Measurements from ENCODE around the gene SERTM2.
"Not testable (repeated sequence)": the region's sequence is repeated elsewhere in the genome, so short reads cannot be mapped to it uniquely, and the experiment has no call there.

The SERTM2 gene

GRCh38 chrX:111504941-111505340 is 6.5 kb upstream of the SERTM2 start:
- no peaks in the 10 kb centered on the region for H3K4me1 ChIP-seq (ENCODE audit: control insufficient read depth, insufficient read depth, low read length, poor library complexity, severe bottlenecking)
- H3K36me3 ChIP-seq (ENCODE audit: control insufficient read depth, insufficient read depth, low read length): no peaks in the 10 kb centered on the region
- H3K9me3 ChIP-seq (ENCODE audit: control insufficient read depth, low read length): no peaks in the 10 kb centered on the region
- WGBS, 2 experiments (ENCODE audit: insufficient coverage in 2 of 2): no CpG with 5 or more reads among the region's 6 CpGs
- H3K4me3 ChIP-seq (ENCODE audit: extremely low read depth, insufficient read depth, low read length, poor library complexity, severe bottlenecking): no peak overlapping the region
- H3K27ac ChIP-seq (ENCODE audit: low read depth, low read length, severe bottlenecking): no peak overlapping the region

- Histone ChIP-seq H3K4me3 (ENCODE audit: extremely low read depth, insufficient read depth, low read length, poor library complexity, severe bottlenecking) (no peak overlapping the region), H3K27ac (ENCODE audit: low read depth, low read length, severe bottlenecking) (no peak overlapping the region), H3K36me3 (ENCODE audit: control insufficient read depth, insufficient read depth, low read length) (no peaks in the 10 kb centered on the region), H3K9me3 (ENCODE audit: control insufficient read depth, low read length) (no peaks in the 10 kb centered on the region), H3K4me1 (ENCODE audit: control insufficient read depth, insufficient read depth, low read length, poor library complexity, severe bottlenecking) (no peaks in the 10 kb centered on the region)
- WGBS, 2 experiments (ENCODE audit: insufficient coverage in 2 of 2): no CpG with 5 or more reads among the region's 2 CpGs
Observed at GRCh38 chrX:111505783-111506182, 5.7 kb upstream of the SERTM2 start.

- H3K4me3 ChIP-seq (ENCODE audit: extremely low read depth, insufficient read depth, low read length, poor library complexity, severe bottlenecking): no peak overlapping the region
- no peaks in the 10 kb centered on the region for H3K36me3 ChIP-seq (ENCODE audit: control insufficient read depth, insufficient read depth, low read length)
- H3K4me1 ChIP-seq (ENCODE audit: control insufficient read depth, insufficient read depth, low read length, poor library complexity, severe bottlenecking): no peaks in the 10 kb centered on the region
- H3K27ac ChIP-seq (ENCODE audit: low read depth, low read length, severe bottlenecking): no peak overlapping the region
- H3K9me3 ChIP-seq (ENCODE audit: control insufficient read depth, low read length): no peaks in the 10 kb centered on the region
- WGBS, 2 experiments (ENCODE audit: insufficient coverage in 2 of 2): no CpG with 5 or more reads among the region's 1 CpG
Observed at GRCh38 chrX:111506826-111507225, 4.6 kb upstream of the SERTM2 start.

GRCh38 chrX:111507933-111508332 is 3.5 kb upstream of the SERTM2 start:
- Histone ChIP-seq H3K4me1 (ENCODE audit: control insufficient read depth, insufficient read depth, low read length, poor library complexity, severe bottlenecking) (peaks cover 4% of the 10 kb centered on the region), H3K4me3 (ENCODE audit: extremely low read depth, insufficient read depth, low read length, poor library complexity, severe bottlenecking) (no peak overlapping the region), H3K27ac (ENCODE audit: low read depth, low read length, severe bottlenecking) (no peak overlapping the region), H3K36me3 (ENCODE audit: control insufficient read depth, insufficient read depth, low read length) (no peaks in the 10 kb centered on the region), H3K9me3 (ENCODE audit: control insufficient read depth, low read length) (no peaks in the 10 kb centered on the region)

GRCh38 chrX:111515298-111515697 is 3.9 kb downstream of the SERTM2 start:
- H3K27ac ChIP-seq (ENCODE audit: low read depth, low read length, severe bottlenecking): no peak overlapping the region
- H3K4me1 ChIP-seq (ENCODE audit: control insufficient read depth, insufficient read depth, low read length, poor library complexity, severe bottlenecking): peaks cover 22% of the 10 kb centered on the region
- no peaks in the 10 kb centered on the region for H3K36me3 ChIP-seq (ENCODE audit: control insufficient read depth, insufficient read depth, low read length)
- H3K4me3 ChIP-seq (ENCODE audit: extremely low read depth, insufficient read depth, low read length, poor library complexity, severe bottlenecking): no peak overlapping the region
- H3K9me3 ChIP-seq (ENCODE audit: control insufficient read depth, low read length): no peaks in the 10 kb centered on the region

- H3K4me3 ChIP-seq (ENCODE audit: extremely low read depth, insufficient read depth, low read length, poor library complexity, severe bottlenecking): no peak overlapping the region
- no peaks in the 10 kb centered on the region for H3K9me3 ChIP-seq (ENCODE audit: control insufficient read depth, low read length)
- peaks cover 14% of the 10 kb centered on the region for H3K4me1 ChIP-seq (ENCODE audit: control insufficient read depth, insufficient read depth, low read length, poor library complexity, severe bottlenecking)
- WGBS, 2 experiments (ENCODE audit: insufficient coverage in 2 of 2): 80 to 100% methylated on average over 1 of the region's 5 CpGs
- no peaks in the 10 kb centered on the region for H3K36me3 ChIP-seq (ENCODE audit: control insufficient read depth, insufficient read depth, low read length)
- no peak overlapping the region for H3K27ac ChIP-seq (ENCODE audit: low read depth, low read length, severe bottlenecking)
Observed at GRCh38 chrX:111518667-111519066, 7.2 kb downstream of the SERTM2 start.

GRCh38 chrX:111519215-111519614 is 7.8 kb downstream of the SERTM2 start:
- H3K4me3 ChIP-seq (ENCODE audit: extremely low read depth, insufficient read depth, low read length, poor library complexity, severe bottlenecking): no peak overlapping the region

GRCh38 chrX:111520506-111520905 is 9.1 kb downstream of the SERTM2 start:
- H3K36me3 ChIP-seq (ENCODE audit: control insufficient read depth, insufficient read depth, low read length): no peaks in the 10 kb centered on the region
- peaks cover 9% of the 10 kb centered on the region for H3K4me1 ChIP-seq (ENCODE audit: control insufficient read depth, insufficient read depth, low read length, poor library complexity, severe bottlenecking)
- no peak overlapping the region for H3K27ac ChIP-seq (ENCODE audit: low read depth, low read length, severe bottlenecking)
- no peak overlapping the region for H3K4me3 ChIP-seq (ENCODE audit: extremely low read depth, insufficient read depth, low read length, poor library complexity, severe bottlenecking)
- H3K9me3 ChIP-seq (ENCODE audit: control insufficient read depth, low read length): no peaks in the 10 kb centered on the region

More at GRCh38 chrX:111519215-111519614, 7.8 kb downstream of the SERTM2 start:
- no peaks in the 10 kb centered on the region for H3K9me3 ChIP-seq (ENCODE audit: control insufficient read depth, low read length)
- H3K27ac ChIP-seq (ENCODE audit: low read depth, low read length, severe bottlenecking): peak overlapping the region; percentile 75
- H3K36me3 ChIP-seq (ENCODE audit: control insufficient read depth, insufficient read depth, low read length): no peaks in the 10 kb centered on the region
- peaks cover 14% of the 10 kb centered on the region for H3K4me1 ChIP-seq (ENCODE audit: control insufficient read depth, insufficient read depth, low read length, poor library complexity, severe bottlenecking)
- no CpG with 5 or more reads among the region's 2 CpGs for WGBS, 2 experiments (ENCODE audit: insufficient coverage in 2 of 2)

- Histone ChIP-seq H3K36me3 (ENCODE audit: control insufficient read depth, insufficient read depth, low read length) (no peaks in the 10 kb centered on the region), H3K4me1 (ENCODE audit: control insufficient read depth, insufficient read depth, low read length, poor library complexity, severe bottlenecking) (peaks cover 8% of the 10 kb centered on the region), H3K4me3 (ENCODE audit: extremely low read depth, insufficient read depth, low read length, poor library complexity, severe bottlenecking) (no peak overlapping the region), H3K27ac (ENCODE audit: low read depth, low read length, severe bottlenecking) (no peak overlapping the region), H3K9me3 (ENCODE audit: control insufficient read depth, low read length) (no peaks in the 10 kb centered on the region)
- no CpG with 5 or more reads among the region's 1 CpG for WGBS, 2 experiments (ENCODE audit: insufficient coverage in 2 of 2)
Observed at GRCh38 chrX:111521169-111521568, 9.7 kb downstream of the SERTM2 start.

GRCh38 chrX:111543212-111543741 is 31.8 kb downstream of the SERTM2 start:
- H3K27ac ChIP-seq (ENCODE audit: low read depth, low read length, severe bottlenecking): no peak overlapping the region
- WGBS, 2 experiments (ENCODE audit: insufficient coverage in 2 of 2): 71% methylated on average over 1 of the region's 3 CpGs; no CpG with 5 or more reads in 1 of the 2 experiments
- H3K36me3 ChIP-seq (ENCODE audit: control insufficient read depth, insufficient read depth, low read length): no peaks in the 10 kb centered on the region
- H3K9me3 ChIP-seq (ENCODE audit: control insufficient read depth, low read length): no peaks in the 10 kb centered on the region
- H3K4me3 ChIP-seq (ENCODE audit: extremely low read depth, insufficient read depth, low read length, poor library complexity, severe bottlenecking): no peak overlapping the region
- H3K4me1 ChIP-seq (ENCODE audit: control insufficient read depth, insufficient read depth, low read length, poor library complexity, severe bottlenecking): no peaks in the 10 kb centered on the region

- H3K4me3 ChIP-seq (ENCODE audit: extremely low read depth, insufficient read depth, low read length, poor library complexity, severe bottlenecking); H3K27ac ChIP-seq (ENCODE audit: low read depth, low read length, severe bottlenecking); H3K36me3 ChIP-seq (ENCODE audit: control insufficient read depth, insufficient read depth, low read length); H3K4me1 ChIP-seq (ENCODE audit: control insufficient read depth, insufficient read depth, low read length, poor library complexity, severe bottlenecking); H3K9me3 ChIP-seq (ENCODE audit: control insufficient read depth, low read length): not testable (repeated sequence)
- WGBS, 2 experiments (ENCODE audit: insufficient coverage in 2 of 2): no CpG with 5 or more reads among the region's 6 CpGs
Observed at GRCh38 chrX:111549235-111549634, 37.8 kb downstream of the SERTM2 start.

All from mesodermal cell (in vitro differentiated cells).